Prostate gland (tissue), 2 donors: ENCODE measurements around the gene MAP4K2. TPM values are rescaled to one million over a fixed set of nuclear protein-coding genes. Genes with fewer than 3 reads are reported as not detected.

Experiments used
- DNase-seq: peaks from one replicate; pipeline ENCODE4 v3.0.0-alpha.2; 2019; ENCODE audit warnings: low spot score
- H3K27ac ChIP-seq, 2 donors: fragments of 200-600 bp; sonication (generic); 2 replicates each; pipeline ENCODE4 v1.5.1; 2017 to 2019
- H3K27me3 ChIP-seq: fragments of 200-600 bp; sonication (generic); replicated peaks from 2 replicates; pipeline ENCODE4 v1.5.1; 2019; ENCODE audit not compliant: insufficient read depth
- H3K36me3 ChIP-seq, 2 donors: fragments of 200-600 bp; sonication (generic); 1 replicate in 1 of 2; 2 replicates in 1 of 2; pipeline versions ENCODE4 v1.5.1 to v1.8.1; 2017 to 2019
- H3K4me1 ChIP-seq: fragments of 200-600 bp; sonication (generic); replicated peaks from 2 replicates; pipeline ENCODE4 v1.5.1; 2019
- H3K4me3 ChIP-seq, 2 donors: fragments of 200-600 bp; sonication (generic); 2 replicates each; pipeline ENCODE4 v1.5.1; 2017 to 2019
- H3K9me3 ChIP-seq: fragments of 200-600 bp; sonication (generic); 2 replicates; pipeline ENCODE4 v1.5.1; 2017
- POLR2A ChIP-seq: fragments of 450-650 bp; IDR thresholded peaks from one replicate; pipeline ENCODE4 v1.6.1; 2016; ENCODE audit warnings: antibody characterized with exemption, mild to moderate bottlenecking
- POLR2AphosphoS5 ChIP-seq: sonication (generic); formaldehyde crosslinking; IDR thresholded peaks from one replicate; pipeline ENCODE4 v1.6.1; 2017; ENCODE audit warnings: antibody characterized with exemption
- WGBS: methylation state at CpG from one replicate; pipeline ENCODE4 v1.1.5; 2018; 5-methylcytosine and 5-hydroxymethylcytosine counted together
- intact Hi-C: fragments of 100-400 bp; cut with DNase I; formaldehyde crosslinking; loops from one replicate; pipeline ENCODE4 v1.14.2; 2022
- total RNA-seq, 2 donors: library from RNA; depleted of rRNA; stranded (reverse); fragments of >200 nt; gene quantifications; one replicate each; pipeline ENCODE4 v1.1.0, GENCODE V29; 2016
- TF ChIP-seq, protein P1 (sequence below), 4 experiments: fragments of 200-600 bp in 2 of 4; fragments of 450-650 bp in 2 of 4; sonication (generic) in 2 of 4; IDR thresholded peaks; 1 replicate in 3 of 4; 2 replicates in 1 of 4; pipeline ENCODE4 v1.5.1; 2016 to 2019; ENCODE audit warnings: antibody characterized with exemption in 4 of 4, mild to moderate bottlenecking in 2 of 4, moderate library complexity in 2 of 4

MAP4K2 gene
- total RNA-seq, 2 donors from 2014 or later: 10.7 to 35.8 TPM

DNA sequence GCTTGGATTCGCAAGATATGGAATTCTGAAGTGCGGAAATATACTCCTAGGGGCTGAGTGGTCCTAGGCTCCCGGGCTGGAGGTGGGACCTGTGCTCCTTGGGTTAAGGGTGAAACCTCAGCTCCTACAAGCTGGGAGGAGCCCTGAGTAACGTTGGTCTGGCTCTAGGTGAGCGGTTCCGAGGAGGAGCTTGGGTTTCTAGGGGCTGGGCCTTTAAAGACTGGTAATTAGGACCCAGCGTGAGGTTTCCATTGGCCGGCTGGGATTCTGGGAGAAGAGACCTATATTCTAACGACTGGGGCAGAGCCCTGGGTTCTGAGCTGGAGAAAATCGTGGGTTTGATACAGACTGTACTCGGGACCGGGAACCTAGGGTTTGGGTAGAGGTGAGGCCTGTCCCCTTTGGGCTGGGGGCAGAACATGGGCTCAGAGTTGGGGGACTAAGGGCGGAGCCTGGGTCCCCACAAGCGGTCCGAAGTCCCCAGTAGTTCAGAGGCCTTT is 882 bp upstream of the MAP4K2 start:
- TF ChIP-seq POLR2A (no peak), POLR2AphosphoS5 (no peak)
- TF ChIP-seq, protein P1, sequence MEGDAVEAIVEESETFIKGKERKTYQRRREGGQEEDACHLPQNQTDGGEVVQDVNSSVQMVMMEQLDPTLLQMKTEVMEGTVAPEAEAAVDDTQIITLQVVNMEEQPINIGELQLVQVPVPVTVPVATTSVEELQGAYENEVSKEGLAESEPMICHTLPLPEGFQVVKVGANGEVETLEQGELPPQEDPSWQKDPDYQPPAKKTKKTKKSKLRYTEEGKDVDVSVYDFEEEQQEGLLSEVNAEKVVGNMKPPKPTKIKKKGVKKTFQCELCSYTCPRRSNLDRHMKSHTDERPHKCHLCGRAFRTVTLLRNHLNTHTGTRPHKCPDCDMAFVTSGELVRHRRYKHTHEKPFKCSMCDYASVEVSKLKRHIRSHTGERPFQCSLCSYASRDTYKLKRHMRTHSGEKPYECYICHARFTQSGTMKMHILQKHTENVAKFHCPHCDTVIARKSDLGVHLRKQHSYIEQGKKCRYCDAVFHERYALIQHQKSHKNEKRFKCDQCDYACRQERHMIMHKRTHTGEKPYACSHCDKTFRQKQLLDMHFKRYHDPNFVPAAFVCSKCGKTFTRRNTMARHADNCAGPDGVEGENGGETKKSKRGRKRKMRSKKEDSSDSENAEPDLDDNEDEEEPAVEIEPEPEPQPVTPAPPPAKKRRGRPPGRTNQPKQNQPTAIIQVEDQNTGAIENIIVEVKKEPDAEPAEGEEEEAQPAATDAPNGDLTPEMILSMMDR (IDR thresholded peaks at IDR 0.05): no peak
- peak overlapping the region; percentile 57 to 58 for H3K4me3 ChIP-seq
- DNase-seq: no peak
- H3K36me3 ChIP-seq: peaks cover 0 to 4% of the 10 kb centered on the region in 2 donors
- peak overlapping the region; percentile 77 to 90 for H3K27ac ChIP-seq
- peaks cover 7% of the 10 kb centered on the region for H3K4me1 ChIP-seq
- WGBS: 36% methylated on average over 15 of the region's 15 CpGs
- no peaks in the 10 kb centered on the region for H3K27me3 ChIP-seq
- intact Hi-C loops: loop anchor here (2.0 kb wide), 1 partner anchor 29 kb away; no protein-coding TSS in a partner anchor
- H3K9me3 ChIP-seq: no peaks in the 10 kb centered on the region

DNA sequence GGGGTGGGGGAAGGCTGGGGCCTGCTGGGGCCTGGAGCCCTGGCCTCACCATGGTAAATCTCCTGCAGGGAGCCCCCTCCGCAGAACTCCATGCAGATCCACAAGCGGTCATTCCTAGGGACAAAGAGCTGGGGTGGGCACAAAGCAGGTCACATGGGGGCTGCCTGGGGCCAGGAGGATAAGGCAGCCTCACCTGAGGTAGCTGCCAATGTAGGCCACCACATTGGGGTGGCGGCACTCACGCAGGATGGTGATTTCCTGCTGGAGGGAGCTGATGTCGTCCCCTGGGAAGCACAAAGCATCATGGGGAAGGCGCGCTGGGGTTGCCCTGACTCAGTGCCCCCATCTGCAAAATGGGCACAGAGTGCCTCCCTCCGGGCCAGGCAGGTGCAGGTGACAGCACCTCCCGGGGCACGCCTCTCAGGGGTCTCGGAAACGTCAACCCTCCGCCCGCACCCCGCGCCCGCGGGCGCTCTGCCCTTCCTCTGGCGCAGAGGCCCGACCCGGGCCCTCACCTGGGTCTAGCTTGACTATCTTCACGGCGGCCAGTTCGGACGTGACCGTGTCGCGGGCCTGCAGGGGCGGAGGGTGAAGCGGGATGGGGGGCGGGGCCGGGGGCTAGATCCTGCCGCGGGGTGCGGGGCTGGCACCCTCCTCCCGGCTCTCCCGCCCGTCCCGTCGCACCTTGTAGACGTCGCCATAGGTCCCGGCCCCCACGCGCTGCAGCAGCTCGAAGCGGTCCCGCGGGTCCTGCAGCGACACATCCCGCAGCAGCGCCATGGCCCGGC is 450 bp downstream of the MAP4K2 start:
- intact Hi-C loops: loop anchor here (2.0 kb wide), 1 partner anchor 28 kb away; no protein-coding TSS in a partner anchor
- DNase-seq: no peak
- Histone ChIP-seq H3K9me3 (no peaks in the 10 kb centered on the region), H3K4me1 (peaks cover 7% of the 10 kb centered on the region), H3K4me3 (peak overlapping the region; percentile 57 to 58), H3K27ac (peak overlapping the region; percentile 78 to 83), H3K27me3 (no peaks in the 10 kb centered on the region), H3K36me3 (peaks cover 0 to 4% of the 10 kb centered on the region in 2 donors)
- TF ChIP-seq, protein P1 (IDR thresholded peaks at IDR 0.05): no peak
- no peak for TF ChIP-seq POLR2AphosphoS5
- TF ChIP-seq POLR2A: no peak
- 16% methylated on average over 32 of the region's 54 CpGs for WGBS

DNA sequence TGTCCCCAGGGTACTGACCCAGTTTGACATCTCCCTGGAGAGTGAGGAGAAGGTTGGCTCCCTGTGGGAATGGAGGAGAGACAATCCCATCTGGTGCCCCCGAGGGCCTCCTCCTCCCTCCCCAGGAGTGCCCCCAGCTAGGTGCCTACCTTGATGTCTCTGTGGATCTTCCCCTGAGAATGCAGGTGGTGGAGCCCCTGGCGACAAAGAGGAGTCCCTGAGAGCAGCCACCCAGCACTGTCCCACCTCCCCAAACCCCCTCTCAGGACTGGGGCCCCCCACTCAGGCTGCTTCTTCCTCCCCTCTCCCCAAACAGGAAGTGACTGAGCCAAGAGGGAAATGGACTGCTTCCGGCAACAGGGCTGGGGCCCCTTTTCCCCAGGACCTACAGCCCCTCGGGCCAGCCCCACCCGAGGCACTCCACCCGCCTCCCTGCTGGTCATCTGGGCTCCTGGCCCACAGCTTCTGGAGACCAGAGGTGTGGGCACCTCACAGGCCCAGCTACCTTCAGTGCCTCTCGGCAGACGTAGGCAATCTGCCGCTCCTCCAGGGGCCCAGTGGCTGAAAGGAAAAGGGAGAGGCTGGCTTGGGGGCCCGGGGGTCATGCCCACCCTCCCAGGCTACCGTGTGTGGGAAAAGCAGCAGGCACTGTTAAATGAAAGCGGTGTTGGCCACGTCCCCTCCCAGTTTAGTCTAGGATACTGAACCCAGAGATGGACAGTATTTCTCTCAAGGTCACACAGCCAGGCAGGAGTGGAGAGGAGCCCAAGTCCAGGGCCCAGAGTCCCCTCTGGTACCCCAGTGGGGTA is 1.2 kb downstream of the MAP4K2 start:
- Histone ChIP-seq H3K9me3 (no peaks in the 10 kb centered on the region), H3K36me3 (peaks cover 0 to 7% of the 10 kb centered on the region in 2 donors), H3K4me3 (no peak overlapping the region), H3K27me3 (no peaks in the 10 kb centered on the region), H3K4me1 (peaks cover 7% of the 10 kb centered on the region), H3K27ac (peak overlapping the region; percentile 78 to 83)
- no peak for DNase-seq
- TF ChIP-seq, protein P1 (IDR thresholded peaks at IDR 0.05): no peak
- TF ChIP-seq POLR2A: no peak
- no peak for TF ChIP-seq POLR2AphosphoS5
- intact Hi-C loops: loop anchor here (2.0 kb wide), 1 partner anchor 27 kb away; no protein-coding TSS in a partner anchor
- 48% methylated on average over 11 of the region's 13 CpGs for WGBS

DNA sequence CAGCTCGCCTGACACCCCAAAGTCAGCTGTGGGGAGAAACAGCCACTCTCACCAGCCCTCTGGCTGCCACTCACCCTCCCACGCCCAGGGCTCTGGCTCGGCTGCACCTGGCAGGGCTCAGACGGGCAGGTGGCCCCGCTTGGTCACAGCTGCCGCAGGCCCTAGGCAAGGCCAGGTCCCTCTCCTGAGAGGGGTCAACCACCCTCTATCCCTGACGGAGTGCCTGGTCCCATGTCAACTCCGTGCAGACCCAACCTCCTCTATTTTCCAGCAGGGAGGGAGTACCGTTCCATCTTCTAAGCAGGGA is 1.9 kb downstream of the MAP4K2 start:
- Histone ChIP-seq H3K27ac (no peak overlapping the region), H3K4me1 (peaks cover 7% of the 10 kb centered on the region), H3K36me3 (peaks cover 5 to 7% of the 10 kb centered on the region in 2 donors), H3K27me3 (no peaks in the 10 kb centered on the region), H3K4me3 (no peak overlapping the region), H3K9me3 (no peaks in the 10 kb centered on the region)
- DNase-seq: no peak
- 74% methylated on average over 9 of the region's 9 CpGs for WGBS
- no peak for TF ChIP-seq POLR2A
- TF ChIP-seq, protein P1 (IDR thresholded peaks at IDR 0.05): no peak
- no peak for TF ChIP-seq POLR2AphosphoS5
- intact Hi-C loops: no loop called here
